22Rv1 (cell line): ENCODE measurements around the gene ANKS1B.

ENCODE experiments used
- ZFX ChIP-seq: fragments of 450-650 bp; IDR thresholded peaks from 2 replicates; pipeline ENCODE4 v1.6.1; 2017; ENCODE audit warnings: antibody characterized with exemption, borderline replicate concordance
- TF ChIP-seq, protein P1 (sequence below): fragments of 450-650 bp; IDR thresholded peaks from 2 replicates; pipeline ENCODE4 v1.5.1; 2017; ENCODE audit warnings: mild to moderate bottlenecking

DNA sequence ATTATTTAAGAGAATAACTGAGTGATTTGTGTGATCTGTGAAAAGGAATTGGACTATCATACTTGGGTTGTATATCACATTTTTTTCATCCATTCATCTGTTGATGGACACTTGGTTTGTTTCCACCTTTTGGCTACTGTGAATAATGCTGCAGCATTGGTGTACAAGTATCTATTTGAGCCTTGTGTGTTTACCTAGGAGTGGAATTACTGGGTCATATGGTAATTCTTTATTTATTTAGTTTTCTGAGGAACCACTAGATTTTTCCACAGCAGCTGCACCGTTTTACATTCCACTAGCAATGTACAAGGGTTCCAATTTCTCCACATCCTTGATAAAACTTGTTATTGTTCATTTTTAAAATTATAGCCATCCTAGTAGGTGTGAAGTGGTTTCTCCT is 1283.6 kb downstream of the ANKS1B start:
- TF ChIP-seq, protein P1, sequence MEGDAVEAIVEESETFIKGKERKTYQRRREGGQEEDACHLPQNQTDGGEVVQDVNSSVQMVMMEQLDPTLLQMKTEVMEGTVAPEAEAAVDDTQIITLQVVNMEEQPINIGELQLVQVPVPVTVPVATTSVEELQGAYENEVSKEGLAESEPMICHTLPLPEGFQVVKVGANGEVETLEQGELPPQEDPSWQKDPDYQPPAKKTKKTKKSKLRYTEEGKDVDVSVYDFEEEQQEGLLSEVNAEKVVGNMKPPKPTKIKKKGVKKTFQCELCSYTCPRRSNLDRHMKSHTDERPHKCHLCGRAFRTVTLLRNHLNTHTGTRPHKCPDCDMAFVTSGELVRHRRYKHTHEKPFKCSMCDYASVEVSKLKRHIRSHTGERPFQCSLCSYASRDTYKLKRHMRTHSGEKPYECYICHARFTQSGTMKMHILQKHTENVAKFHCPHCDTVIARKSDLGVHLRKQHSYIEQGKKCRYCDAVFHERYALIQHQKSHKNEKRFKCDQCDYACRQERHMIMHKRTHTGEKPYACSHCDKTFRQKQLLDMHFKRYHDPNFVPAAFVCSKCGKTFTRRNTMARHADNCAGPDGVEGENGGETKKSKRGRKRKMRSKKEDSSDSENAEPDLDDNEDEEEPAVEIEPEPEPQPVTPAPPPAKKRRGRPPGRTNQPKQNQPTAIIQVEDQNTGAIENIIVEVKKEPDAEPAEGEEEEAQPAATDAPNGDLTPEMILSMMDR, result no peak
- TF ChIP-seq ZFX, result no peak
